ENCODE measurements around the gene BMERB1.
"Not testable (repeated sequence)": the region's sequence is repeated elsewhere in the genome, so short reads cannot be mapped to it uniquely, and the experiment has no call there.

BMERB1 gene

DNA sequence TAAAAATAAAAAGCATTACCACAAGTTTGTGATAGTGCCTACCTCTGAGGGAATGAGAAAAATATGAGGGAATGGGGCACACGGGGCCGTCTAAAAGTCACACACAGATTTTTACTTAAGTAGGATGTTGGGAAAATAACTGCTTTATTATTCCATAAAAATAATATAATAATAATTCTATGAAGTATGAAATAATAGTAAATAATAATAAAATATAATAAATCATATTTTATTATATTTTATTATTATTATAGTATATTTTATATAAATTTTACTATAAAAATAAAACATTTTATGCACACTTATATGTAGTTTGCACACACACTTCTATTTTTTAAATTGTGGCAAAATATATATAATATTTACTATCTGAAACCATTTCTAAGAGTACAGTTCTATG lies 92.3 kb downstream of the BMERB1 start:
- DNase-seq, result no peak

DNA sequence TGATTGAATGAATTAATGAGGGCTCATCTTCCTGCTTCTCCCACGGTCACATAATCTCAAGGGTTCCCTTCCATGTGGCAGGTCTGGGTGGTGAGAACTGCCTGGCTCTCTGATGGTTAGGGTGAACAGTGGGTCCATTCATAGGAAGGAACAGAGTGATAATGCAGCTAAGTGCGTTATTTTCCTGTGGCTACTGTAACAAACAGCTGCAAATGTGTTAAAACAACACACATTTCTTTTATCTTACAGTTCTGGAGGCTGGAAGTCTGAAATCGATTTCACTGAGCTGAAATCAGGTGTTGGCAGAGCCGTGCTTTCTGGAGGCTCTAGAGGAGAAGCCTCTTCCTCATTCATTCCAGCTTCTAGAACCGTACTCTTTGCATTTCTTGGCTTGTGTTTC lies 95.3 kb downstream of the BMERB1 start:
- DNase-seq, result no peak

DNA sequence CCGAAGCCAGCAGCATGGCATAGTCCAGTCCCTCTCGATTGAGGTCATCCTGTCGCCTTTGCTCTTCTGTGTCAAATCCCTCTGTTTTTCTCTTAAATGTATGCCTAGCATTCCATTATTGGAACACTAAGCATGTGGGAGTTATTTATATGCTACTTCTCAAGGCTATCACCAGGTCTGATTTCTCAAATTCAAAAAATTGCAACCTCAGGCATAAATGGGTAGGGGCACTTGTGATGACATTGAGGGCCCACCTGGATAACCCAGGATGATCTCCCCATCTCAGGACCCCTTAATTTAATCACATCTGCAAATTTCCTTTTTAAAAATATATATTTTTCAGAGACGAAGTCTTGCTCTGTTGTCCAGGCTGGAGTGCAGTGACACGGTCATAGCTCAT lies 95.7 kb downstream of the BMERB1 start:
- no peak for DNase-seq

GRCh38 chr16:15532825-15533224 lies 98.4 kb downstream of the BMERB1 start:
- no peak for DNase-seq

- no peak for DNase-seq
These were observed 99.0 kb downstream of the BMERB1 start for GRCh38 chr16:15533386-15533785.

DNA sequence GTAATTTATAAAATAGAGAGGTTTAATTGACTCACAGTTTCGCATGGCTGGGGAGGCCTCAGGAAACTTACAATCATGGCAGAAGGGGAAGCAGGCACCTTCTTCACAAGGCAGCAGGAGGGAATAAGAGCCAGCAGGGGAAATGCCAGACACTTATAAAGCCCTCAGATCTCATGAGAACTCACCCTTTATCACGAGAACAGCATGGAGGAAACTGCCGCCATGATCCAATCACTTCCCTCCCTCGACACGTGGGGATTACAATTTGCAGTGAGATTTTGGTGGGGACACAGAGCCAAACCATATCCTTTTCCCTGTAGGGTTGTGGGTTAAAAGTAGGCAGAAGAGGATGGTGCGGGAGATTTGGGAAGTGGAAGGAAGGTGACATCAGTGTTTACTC lies 101.4 kb downstream of the BMERB1 start:
- DNase-seq, result no peak

DNA sequence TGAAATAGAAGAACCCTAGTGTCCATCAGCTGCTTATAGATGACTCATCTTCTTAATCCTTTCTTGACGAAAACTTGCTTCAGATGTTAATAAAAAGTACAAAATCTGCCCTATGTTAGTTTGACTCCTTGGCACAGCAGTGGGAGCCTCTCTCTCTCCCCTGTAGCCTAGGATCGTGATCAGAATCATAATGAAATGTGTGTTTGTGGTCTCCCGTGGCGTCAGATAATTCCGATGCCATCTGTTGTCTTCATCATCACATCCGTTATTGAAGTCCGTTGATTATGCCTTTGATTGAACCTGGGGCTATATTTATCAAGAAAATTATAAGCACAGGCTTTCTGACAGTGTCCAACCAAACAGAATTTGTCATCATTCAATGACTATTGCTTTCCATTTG lies 102.5 kb downstream of the BMERB1 start:
- DNase-seq, result no peak

- DNase-seq, result no peak
These were observed 104.1 kb downstream of the BMERB1 start for GRCh38 chr16:15538507-15538906.

GRCh38 chr16:15539197-15539596 lies 104.8 kb downstream of the BMERB1 start:
- no peak for DNase-seq

DNA sequence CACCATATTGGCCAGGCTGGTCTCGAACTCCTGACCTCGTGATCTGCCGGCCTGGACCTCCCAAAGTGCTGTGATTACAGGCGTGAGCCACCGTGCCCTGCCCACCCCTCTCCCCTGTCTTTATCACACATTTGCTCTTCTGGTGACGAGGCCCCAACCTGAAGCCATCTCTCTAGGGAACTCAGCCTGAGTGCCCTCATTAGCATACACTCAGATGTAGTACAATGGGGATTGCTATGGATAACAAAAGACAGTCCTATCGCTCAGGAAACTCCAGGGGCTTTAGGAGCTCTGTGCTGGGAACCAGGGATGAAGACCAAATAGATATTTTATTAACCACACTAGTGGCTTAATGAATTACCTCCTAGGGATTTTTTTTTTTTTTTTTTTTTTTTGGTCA lies 107.9 kb downstream of the BMERB1 start:
- DNase-seq, result no peak

DNA sequence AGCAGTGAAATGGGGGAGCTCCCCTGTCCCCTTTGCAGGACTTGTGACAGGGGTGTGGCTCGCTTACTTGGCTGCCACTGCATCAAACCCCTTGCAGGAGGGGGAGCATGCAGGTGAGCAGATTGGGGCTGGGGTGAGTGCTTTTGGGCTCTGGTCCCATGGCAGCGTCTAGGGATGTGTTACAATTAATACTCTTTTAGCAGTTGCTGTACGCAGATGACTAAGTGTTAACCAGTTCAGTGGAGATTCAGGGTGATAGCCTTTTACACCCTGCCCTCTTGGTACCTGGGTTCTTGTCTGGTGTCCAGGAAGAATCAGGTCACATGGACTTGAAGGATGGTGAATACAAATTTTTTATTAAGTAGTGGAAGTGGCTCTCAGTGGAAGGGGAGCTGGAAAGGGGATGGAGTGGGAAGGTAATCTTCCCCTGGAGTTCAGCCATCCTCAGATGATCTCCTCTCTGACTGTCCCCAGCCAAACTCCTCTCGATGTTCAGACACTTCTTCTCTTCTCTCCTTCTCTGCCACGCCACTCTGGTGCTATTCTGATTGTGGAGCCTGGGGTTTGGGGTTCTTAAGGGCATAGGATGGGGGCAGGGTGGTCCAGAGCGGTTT lies 108.5 kb downstream of the BMERB1 start:
- no peak for DNase-seq

- no peak for DNase-seq
These were observed 110.0 kb downstream of the BMERB1 start for GRCh38 chr16:15544405-15544804.

GRCh38 chr16:15545544-15545943 lies 111.2 kb downstream of the BMERB1 start:
- DNase-seq, result peak; percentile 49

DNA sequence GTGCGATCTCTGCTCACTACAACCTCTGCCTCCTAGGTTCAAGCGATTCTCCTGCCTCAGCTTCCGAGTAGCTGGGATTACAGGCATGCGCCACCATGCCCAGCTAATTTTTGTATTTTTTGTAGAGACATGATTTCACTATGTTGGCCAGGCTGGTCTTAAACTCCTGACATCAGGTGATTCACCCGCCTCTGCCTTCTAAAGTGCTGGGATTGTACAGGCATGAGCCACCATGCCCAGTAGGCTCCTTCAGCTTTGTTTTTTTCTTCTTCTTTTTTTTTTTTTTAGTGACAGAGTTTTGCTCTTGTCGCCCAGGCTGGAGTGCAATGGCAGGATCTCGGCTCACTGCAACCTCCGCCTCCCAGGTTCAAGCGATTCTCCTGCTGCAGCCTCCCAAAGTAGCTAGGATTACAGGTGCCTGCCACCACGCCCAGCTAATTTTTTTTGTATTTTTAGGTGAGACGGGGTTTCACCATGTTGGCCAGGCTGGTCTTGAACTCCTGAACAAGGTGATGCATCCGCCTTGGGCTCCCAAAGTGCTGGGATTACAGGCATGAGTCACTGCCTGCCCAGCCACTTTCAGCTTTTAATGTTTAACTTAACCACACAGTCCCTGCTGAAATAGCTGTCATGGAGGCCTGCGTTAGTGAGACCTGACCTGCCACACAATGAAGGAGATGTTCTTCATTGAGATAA lies 112.8 kb downstream of the BMERB1 start:
- DNase-seq, result not testable (repeated sequence)

GRCh38 chr16:15547768-15548096 lies 113.3 kb downstream of the BMERB1 start:
- DNase-seq, result no peak

DNA sequence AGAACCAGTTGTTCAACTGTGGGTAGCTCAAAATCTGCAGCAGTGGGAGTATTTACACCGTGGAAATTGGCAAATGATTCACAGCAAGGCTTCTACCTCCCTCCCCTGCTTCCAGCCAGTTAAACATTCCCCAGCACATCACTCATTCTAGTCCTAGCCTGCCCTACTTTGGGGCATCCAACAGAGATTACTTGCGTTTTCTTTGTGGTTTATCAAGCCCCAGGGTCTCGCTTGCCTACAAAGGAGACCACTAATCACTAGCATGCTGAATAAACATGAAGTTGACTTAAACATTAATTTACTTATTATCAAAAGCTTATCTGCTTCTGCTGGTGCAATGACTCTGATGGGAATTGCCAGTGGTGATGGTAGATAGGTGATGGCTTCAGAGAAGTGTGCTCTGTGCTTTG lies 114.1 kb downstream of the BMERB1 start:
- DNase-seq, result no peak

GRCh38 chr16:15552507-15552906 lies 118.1 kb downstream of the BMERB1 start:
- DNase-seq, result no peak

DNA sequence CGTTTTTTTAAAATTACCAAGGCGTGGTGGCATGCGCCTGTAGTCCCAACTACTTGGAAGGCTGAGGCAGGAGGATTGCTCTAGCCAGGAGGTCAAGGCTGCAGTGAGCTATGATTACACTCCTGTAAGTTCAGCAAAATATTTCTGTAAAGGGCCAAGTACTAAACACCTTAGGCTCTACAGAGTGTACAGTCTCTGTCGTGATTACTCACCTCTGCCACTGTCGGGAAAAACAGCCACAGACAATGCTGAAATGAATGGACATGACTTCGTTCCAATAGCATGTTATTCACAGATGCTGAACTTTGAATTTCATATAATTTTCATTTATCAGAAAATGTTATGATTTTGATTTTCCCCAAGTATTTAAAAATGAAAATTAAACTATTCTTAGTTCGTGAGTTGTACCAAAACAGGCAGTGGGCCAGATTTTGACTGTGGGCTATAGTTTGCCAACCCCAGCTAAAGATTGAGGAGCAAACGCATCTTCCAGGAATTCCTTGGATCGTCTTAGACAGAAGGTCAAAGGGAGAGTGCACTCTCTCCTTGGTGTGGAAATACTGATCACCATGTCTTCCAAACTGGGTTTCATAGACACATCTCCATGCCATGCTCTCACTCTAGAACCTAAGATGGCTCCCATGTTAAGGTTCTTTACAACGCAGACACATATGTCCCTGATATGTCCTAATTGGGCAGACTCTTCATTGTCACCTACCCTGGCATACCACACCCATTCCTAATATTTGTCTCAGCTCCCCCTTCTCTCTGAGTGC lies 119.1 kb downstream of the BMERB1 start:
- DNase-seq, result no peak

DNA sequence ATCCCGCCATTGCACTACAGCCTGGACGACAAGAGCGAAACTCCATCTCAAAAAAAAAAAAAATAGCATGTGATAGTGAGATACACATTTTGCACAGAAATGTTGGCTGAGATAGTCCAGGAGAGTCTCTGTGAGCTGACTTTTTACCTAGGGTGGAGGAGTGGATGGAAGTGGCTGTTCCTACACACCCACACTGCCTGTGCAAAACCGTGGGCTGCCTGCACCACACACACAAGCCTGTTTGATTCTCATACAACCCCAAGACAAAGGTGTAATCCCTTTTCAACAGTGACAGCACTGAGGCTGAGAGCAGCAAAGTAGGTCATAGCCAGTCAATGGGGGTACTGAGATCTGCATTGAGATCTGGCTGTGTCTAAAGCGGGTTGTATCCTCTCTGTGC lies 121.7 kb downstream of the BMERB1 start:
- DNase-seq, result no peak

DNA sequence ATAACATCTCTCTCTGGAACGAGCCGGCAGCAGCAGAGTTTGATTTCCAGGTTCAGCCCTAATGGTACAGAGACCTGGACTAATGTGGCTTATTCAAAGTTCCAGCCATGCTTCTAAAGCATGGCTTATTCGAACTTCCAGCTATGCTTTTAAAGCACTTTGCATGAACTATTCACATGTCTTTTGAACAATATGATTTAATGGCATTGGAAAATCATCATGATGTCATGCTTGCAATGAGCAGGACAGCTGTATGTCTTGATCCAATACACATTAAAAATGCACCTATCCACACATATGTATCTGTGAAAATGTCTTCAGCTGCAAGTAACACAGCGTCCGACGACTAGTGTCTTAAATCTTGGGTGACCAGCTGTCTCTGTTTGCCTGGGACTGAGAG lies 122.9 kb downstream of the BMERB1 start:
- no peak for DNase-seq

DNA sequence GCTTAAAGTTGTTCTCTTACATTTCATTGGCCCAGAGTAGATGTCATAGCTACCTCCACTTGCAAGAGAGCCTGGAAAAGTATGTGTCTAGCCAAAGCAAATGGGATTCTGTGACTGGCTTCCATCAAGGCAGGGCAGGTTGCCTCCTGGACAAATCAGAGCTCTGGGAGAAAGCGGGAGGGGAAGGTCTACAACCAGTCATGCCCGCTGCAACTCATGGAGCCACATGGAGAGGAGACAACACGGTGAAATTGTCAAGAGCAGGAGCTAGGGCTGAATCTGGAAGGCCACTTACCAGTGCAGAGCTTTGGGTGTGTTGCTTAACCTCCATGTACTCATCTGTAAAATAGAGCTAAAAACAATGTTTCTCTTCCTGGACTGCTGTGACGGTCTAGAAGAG lies 124.8 kb downstream of the BMERB1 start:
- no peak for DNase-seq

- DNase-seq, result no peak
These were observed 130.4 kb downstream of the BMERB1 start for GRCh38 chr16:15564604-15565339.

DNA sequence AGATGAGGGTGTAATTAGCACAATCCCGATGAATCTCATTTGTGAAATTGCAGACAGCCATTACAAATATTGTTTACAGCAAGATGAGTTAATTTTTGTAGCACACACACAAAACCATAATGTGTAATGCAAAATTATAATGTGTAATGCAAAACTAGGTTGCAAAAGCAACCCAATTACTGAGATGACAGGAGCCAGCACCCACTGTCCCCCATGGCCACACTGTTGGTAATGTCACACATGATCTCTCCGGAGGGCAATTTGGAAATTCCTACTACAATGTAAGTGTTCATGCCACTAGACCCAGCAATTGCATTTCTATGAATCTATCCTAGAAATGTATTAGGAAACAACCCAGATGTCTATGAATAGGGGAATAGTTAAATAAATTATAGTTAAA lies 131.7 kb downstream of the BMERB1 start:
- no peak for DNase-seq

DNA sequence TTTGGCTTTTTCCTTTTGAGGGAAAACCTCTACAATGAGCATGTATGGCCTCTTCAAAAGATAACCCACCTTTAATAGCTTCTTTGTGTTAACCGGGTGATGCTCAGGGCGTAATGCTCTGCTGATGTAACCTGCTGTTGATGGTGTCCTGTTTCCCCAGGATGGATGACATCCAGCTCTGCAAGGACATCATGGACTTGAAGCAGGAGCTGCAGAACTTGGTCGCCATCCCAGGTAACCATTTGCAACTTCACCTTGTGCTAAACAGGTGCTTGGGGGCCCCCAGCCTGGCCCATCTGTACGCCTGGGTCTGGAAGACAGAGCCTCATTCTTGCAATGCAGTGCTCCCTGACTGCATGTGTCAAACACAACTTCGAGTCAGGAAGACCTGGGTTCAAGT lies 133.4 kb downstream of the BMERB1 start:
- DNase-seq, result no peak

Measured in OCI-M1 (cell line).